GM21447 (cell line): Measurements from ENCODE around the gene CNTROB.

Experiments used
- ATAC-seq: cut with Tn5 transposase; IDR thresholded peaks from one replicate; pipeline ENCODE4 v1.9.1; 2021; ENCODE audit not compliant: unreplicated experiment

The CNTROB gene

DNA sequence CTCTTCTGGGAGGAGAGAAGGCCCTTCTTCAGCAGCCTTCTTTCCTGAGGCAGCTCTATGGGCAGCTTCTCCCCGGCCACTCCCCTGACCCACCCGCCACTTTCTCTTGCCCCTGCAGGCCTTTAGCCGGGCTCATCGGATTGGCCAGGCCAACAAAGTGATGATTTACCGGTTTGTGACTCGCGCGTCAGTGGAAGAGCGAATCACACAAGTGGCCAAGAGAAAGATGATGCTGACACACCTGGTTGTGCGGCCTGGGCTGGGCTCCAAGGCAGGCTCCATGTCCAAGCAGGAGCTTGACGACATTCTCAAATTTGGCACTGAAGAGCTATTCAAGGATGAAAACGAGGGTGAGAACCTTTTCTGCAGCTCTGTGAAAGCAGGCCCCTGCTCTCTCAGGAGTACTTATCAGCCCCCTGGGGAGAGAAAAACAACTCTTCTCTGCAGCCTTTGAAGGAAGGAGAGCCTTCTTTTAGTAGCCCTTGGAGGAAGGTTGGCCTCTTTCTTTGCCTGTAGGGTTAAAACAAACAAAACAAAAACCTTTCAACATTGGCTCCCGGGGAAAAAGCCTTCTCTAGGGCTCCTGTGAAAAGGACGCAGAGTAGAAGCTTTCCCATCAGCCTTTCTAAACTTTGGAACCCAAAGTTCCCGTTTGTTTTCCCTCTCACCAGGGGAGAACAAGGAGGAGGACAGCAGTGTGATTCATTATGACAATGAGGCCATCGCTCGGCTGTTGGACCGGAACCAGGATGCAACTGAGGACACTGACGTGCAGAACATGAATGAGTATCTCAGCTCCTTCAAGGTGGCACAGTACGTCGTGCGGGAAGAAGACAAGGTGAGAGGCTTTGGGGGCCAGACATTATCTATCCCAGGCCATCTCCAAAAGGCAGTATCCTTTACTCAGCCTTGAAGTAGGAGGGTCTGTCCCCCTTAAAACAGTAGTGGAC is 28.6 kb upstream of the CNTROB start:
- no peak for ATAC-seq

DNA sequence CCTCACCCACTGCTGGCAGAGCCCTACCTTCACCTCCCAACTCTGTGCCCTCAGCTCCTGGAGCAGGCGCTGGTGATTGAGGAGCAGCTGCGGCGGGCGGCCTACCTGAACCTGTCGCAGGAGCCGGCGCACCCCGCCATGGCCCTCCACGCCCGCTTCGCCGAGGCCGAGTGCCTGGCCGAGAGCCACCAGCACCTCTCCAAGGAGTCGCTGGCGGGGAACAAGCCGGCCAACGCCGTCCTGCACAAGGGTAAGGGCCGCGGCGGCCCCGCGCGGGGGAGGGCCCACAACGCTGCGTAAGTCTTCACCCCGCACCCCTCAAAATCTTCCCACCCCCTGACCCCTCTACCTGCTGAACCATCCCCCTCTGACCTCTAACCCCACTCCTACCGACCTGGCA is 22.9 kb upstream of the CNTROB start:
- no peak for ATAC-seq

DNA sequence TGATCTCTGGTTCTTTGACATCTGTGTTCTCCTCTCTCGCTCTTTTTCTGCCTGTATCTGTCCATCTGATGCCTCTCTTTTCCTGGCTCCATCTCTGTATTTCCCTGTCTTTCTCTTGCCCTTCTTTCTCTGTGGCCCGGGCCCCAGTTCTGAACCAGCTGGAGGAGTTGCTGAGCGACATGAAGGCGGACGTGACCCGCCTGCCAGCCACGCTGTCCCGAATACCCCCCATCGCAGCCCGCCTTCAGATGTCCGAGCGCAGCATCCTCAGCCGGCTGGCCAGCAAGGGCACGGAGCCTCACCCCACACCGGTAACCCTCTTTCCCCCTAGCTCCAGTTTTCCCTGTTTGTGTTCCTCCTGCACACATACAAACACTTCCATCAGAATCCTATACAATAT is 21.7 kb upstream of the CNTROB start:
- no peak for ATAC-seq

- no peak for ATAC-seq
Observed at GRCh38 chr17:7910711-7911110, 21.3 kb upstream of the CNTROB start.

DNA sequence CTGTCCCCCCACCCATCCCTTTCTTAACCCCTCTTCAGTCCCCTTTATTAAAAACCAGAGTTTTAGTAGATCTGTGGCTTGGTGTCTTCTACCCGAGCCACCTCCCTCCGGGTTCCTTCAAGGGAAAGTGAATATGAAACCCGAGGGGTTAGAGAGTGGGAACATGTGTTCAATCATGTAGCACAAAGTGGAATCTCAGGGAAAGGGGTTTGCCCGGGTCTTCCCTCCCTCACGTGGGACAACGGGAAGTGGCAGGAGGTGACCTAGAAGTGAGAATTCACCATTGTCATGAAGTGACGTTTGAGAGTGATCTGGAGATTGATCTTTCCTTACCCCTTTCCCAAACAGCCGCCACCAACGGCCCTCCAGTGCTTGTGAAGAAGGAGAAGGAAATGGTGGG is 20.9 kb upstream of the CNTROB start:
- ATAC-seq = no peak

DNA sequence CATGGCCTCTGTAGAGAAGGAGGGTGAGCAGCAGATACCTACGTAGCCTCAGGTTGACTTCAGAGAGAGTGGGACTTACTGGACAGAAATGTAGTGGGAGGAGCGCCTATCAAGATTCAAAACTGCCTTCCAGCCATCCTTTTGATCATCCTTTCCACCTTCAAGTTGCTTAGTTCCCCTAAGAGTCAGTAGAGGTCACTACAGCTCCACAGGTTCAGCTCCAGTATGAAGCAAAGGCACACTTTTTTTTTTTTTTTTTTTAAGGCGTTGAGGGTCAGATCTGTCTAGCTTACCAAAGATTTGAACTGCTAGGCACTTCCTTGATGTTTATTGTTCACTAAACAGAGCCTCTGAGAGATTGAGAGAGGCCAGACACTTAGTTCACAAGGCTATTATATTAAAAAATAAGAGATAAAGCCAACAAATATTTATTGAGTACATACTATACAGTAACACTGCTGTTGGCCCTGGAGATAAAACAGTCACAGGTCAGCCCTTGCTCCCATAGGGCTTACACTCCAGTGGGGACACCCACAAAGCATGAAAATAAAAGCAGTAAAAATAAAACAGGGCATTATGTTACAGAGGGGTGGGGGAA is 19.0 kb upstream of the CNTROB start:
- ATAC-seq = no peak

DNA sequence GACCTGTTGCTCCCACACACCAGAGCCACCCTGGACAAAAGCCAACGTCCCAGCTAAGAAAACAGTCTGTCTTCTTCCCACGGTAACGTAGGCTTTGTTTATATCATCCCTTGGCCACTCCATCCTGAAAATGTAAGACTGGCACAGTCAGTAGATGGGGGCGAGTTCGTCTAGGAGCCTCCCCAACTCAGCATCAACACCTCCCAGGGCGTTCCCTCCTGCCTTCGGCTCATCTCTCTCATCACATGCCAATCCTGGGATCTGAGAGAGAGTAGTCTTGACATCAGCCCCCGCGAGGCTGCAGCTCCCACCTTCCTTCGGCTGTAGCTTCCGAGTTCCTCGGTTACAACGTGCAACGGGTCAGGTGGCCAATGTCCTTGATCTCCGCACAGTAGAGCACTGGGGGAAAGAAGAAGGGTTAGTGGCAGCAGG is 16.8 kb upstream of the CNTROB start:
- ATAC-seq = peak; percentile 5

DNA sequence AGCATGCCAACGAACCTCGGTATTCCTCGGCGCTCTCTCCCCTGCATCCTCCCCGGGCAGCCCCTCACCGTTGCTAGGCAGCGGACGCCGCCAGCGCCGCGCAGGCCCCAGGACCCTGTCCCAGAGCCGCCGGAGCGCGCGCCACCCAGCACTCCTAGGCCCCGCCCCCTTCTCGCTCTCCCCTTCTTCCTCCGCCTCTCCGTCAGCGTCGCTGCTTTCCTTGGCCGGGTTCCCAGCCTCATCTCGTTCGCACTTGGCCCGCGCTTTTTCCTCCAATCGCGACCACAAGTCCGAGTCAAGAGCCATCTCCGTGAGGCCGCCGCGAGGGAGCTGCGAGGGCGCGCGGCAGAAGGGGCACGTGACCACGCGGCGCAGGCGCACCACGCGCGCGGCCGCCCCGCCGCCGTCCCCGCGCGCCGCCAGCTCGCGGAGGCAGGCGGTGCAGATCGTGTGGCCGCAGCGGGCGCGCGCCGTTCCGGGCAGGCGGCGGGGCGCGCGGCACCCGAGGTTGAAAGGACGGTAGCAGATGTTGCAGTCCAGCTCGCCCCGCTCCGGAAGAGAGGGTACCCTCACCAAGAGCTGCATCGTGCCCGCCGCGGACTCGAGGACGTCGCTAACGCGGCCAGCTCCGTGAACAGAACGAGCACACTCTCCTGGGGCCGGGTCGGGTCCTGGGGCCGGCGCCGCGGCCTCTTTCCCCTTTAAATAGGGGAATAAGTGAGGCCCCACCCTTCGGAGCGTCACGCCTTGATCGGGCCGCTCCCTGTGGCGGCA is 16.2 kb upstream of the CNTROB start, which contains the start of gene RNF227:
TSS of gene RNF227 (minus strand) at position 679 of the 774 bp plus-strand sequence. CDS start at position 585, 94 bp downstream.
- ATAC-seq = peak; percentile 63

- ATAC-seq = peak; percentile 10
Observed at GRCh38 chr17:7916385-7916682, 15.7 kb upstream of the CNTROB start.

GRCh38 chr17:7916808-7917207 is 15.2 kb upstream of the CNTROB start:
- no peak for ATAC-seq

DNA sequence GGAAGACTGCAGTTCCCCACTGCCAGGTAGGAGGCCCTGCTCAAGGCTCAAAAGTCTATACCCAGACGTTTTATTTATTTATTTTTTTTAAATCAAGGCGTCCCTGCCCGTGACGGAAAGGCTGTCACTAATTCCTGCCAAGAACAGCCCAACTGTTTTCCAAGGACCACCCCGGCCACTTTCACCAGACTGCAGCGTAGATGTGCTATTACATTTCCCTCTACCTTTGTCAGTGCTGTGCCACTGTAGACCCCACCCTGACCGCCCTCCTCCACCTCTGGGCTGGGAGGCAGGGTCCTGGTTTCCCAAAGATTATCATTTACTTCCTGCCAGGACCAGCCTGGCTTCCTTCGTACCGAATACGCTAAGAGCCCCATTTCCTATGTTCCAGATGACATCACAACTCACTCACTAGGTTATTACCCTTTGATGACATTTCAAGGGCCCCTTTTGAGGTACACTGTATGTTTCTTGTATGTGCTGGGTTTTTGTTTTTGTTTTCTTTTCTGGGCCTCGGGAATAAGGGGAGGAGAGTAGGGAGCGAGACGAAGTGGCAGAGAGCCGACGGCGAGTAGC is 9.6 kb upstream of the CNTROB start:
- ATAC-seq = no peak

GRCh38 chr17:7922845-7923628 is 9.0 kb upstream of the CNTROB start:
- peak; percentile 52 for ATAC-seq

DNA sequence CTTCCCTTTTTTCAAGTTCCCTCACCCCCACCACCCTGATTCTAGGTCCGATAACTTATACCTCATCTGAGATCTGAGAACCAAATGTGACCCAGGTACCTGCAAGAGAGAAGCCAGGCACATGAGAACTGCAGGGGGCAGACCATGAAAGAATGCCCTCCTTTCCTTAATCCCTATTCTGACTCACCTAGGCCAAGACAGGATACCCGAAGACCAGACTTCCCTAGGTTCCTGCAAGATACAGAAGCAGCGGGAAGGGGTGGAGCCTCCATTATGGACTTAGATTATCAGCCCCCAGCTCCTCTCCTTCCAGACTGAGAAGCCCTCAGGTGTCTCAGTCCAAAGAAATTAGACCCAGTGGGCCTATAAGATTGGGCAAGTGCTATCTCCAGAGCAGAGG is 4.4 kb upstream of the CNTROB start:
- ATAC-seq = no peak

- ATAC-seq = no peak
Observed at GRCh38 chr17:7929158-7930023, 2.6 kb upstream of the CNTROB start, which contains the start of gene KCNAB3. Gene KCNAB3, minus strand, starts transcription at chr17:7929856. Its CDS starts 421 bp downstream, at chr17:7929435.

GRCh38 chr17:7930841-7931631 is 970 bp upstream of the CNTROB start:
- no peak for ATAC-seq

GRCh38 chr17:7932483-7932891 is 481 bp downstream of the CNTROB start:
- peak; percentile 7 for ATAC-seq

GRCh38 chr17:7932949-7933348 is 943 bp downstream of the CNTROB start:
- ATAC-seq = no peak

DNA sequence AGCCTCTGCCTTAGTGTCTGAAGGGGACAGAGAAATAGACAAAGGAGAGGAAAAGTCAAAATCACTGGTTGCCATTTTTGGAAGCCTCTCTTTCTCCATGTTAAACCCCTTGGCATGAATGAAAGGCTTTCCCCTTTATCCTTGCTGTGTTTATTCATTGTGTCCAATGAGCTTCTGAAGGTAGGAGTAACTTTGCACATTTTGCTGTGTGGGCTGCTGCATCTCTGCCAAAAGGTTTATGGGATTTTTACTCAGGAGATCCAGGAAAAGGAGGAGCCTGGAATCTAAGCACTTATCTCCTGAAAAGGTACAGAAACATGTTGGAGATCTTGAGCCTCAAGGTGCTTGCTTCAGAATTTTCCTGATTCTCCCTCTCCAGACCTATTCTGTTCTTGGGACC is 3.9 kb downstream of the CNTROB start:
- ATAC-seq = no peak

- no peak for ATAC-seq
Observed at GRCh38 chr17:7940034-7940433, 8.0 kb downstream of the CNTROB start.
